Erythroblast (primary cell): ENCODE data around the gene IMPACT.

Experiments
- GATA1 ChIP-seq: IDR thresholded peaks from 2 replicates; pipeline ENCODE4 v1.6.1; 2011; ENCODE audit warnings: low read depth, mild to moderate bottlenecking, control low read depth, low read length, moderate library complexity
- POLR2A ChIP-seq: IDR thresholded peaks from 2 replicates; pipeline ENCODE4 v1.6.1; 2011; ENCODE audit warnings: mild to moderate bottlenecking, low read length

DNA sequence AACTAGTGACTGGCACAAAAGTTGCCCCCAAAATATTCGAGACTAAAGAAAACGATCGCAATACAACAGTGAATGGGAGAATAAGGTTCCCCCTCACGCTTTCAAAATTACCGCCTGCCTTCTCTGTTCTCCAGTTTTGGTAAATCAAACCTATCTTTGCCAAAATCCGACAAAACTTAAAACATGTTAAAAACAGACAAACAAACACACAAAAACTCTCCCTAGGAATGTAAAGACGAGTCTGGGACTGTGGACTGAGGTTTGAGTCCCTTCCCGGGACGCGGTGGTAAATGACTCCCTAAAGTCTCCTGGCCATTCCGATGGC is 435 bp upstream of the IMPACT start:
- no peak for TF ChIP-seq POLR2A
- no peak for TF ChIP-seq GATA1
